IMR-90 (cell line): ENCODE data around the gene SLC2A2.

Experiments
- BHLHE40 ChIP-seq: fragments of 150-350 bp; IDR thresholded peaks from 2 replicates; pipeline ENCODE4 v1.6.1; 2016; ENCODE audit warnings: mild to moderate bottlenecking, low read depth, low read length
- POLR2A ChIP-seq: IDR thresholded peaks from 2 replicates; pipeline ENCODE4 v1.6.1; 2012; ENCODE audit warnings: mild to moderate bottlenecking, low read depth, low read length
- RAD21 ChIP-seq: IDR thresholded peaks from 2 replicates; pipeline ENCODE4 v1.6.1; 2012; ENCODE audit warnings: low read length, improper control_type of control experiment

GRCh38 chr3:171057072-171057471 is 30.6 kb upstream of the SLC2A2 start:
- TF ChIP-seq POLR2A, result no peak
- no peak for TF ChIP-seq RAD21
- no peak for TF ChIP-seq BHLHE40
